HCT116 (cell line): ENCODE measurements around the gene PLCG2. TPM values are rescaled to one million over a fixed set of nuclear protein-coding genes. Genes with fewer than 3 reads are reported as not detected.

Experiments used
- ATAC-seq: fragments of 200-7000 bp; cut with Tn5 transposase; 2 replicates; pipeline ENCODE4 v1.9.1; 2020; ENCODE audit warnings: mild to moderate bottlenecking, moderate library complexity
- BruUV-seq: library from RNA; stranded (reverse); fragments of 400-500 nt; replicated peaks from 2 replicates; lab custom pipeline; 2021; lab: Mats Ljungman, UMichigan
- CTCF ChIA-PET: fragments of 300-600 bp; sonication (Branson Sonifier 250); formaldehyde crosslinking; loops from one replicate; lab custom pipeline; 2021; ENCODE audit warnings: antibody characterized with exemption; lab: Charles Lee
- POLR2A ChIA-PET: fragments of 300-600, 350-600 bp; sonication (Branson Sonifier 250); formaldehyde crosslinking; loops from one replicate; lab custom pipeline; 2021; ENCODE audit warnings: antibody characterized with exemption; lab: Charles Lee
- RAD21 ChIA-PET, 2 experiments: fragments of 300-600 bp; sonication (Branson Sonifier 250); formaldehyde crosslinking; loops; one replicate each; lab custom pipeline; 2023; ENCODE audit warnings: low total read pairs in 2 of 2; ENCODE audit not compliant: uncharacterized antibody in 2 of 2, unreplicated experiment in 2 of 2, low non-redundant PET in 1 of 2; lab: Charles Lee
- DNase-seq: peaks from one replicate; pipeline ENCODE4 v3.0.0-alpha.2; 2010; ENCODE audit warnings: low read depth, low spot score
- H2AFZ ChIP-seq: fragments of 200-600 bp; shearing (Covaris generic), sonication (generic); 2 replicates; pipeline ENCODE4 v1.6.1; 2017; ENCODE audit warnings: low read depth, mixed run types, mixed read lengths, antibody characterized with exemption, low read length; ENCODE audit not compliant: poor library complexity, severe bottlenecking
- H3K27ac ChIP-seq: 2 replicates; pipeline ENCODE4 v1.5.1; 2012; ENCODE audit warnings: low read depth, low read length
- H3K27me3 ChIP-seq: fragments of 200-600 bp; sonication (generic); 2 replicates; pipeline ENCODE4 v1.6.1; 2016; ENCODE audit warnings: mixed run types, low read length, mixed read lengths; ENCODE audit not compliant: insufficient read depth
- H3K36me3 ChIP-seq, 2 experiments: fragments of 200-500 bp in 1 of 2; fragments of 200-600 bp in 1 of 2; sonication (Bioruptor generic) in 1 of 2; sonication (generic) in 1 of 2; 2 replicates each; pipeline versions ENCODE4 v1.5.1 to v1.6.1; 2014 to 2016; ENCODE audit warnings: low read length in 2 of 2, inconsistent platforms in 1 of 2, mixed read lengths in 1 of 2, mixed run types in 1 of 2; ENCODE audit not compliant: insufficient read depth in 2 of 2, control insufficient read depth in 1 of 2
- H3K4me1 ChIP-seq, 2 experiments: fragments of 200-600 bp in 1 of 2; sonication (generic) in 1 of 2; 2 replicates each; pipeline versions ENCODE4 v1.5.1 to v1.6.1; 2012 to 2017; ENCODE audit warnings: low read length in 2 of 2, inconsistent platforms in 1 of 2, mild to moderate bottlenecking in 1 of 2, mixed read lengths in 1 of 2, mixed run types in 1 of 2, moderate library complexity in 1 of 2; ENCODE audit not compliant: insufficient read depth in 2 of 2, control insufficient read depth in 1 of 2
- H3K4me2 ChIP-seq: fragments of 200-600 bp; sonication (generic); 2 replicates; pipeline ENCODE4 v1.6.1; 2017; ENCODE audit warnings: mixed run types, low read length, mixed read lengths
- H3K4me3 ChIP-seq, 2 experiments: fragments of 200-600 bp in 1 of 2; sonication (generic) in 1 of 2; replicated peaks in 1 of 2; 2 replicates each; pipeline ENCODE4 v1.5.1; 2011 to 2016; ENCODE audit warnings: low read length in 2 of 2, control low read depth in 1 of 2, low read depth in 1 of 2, mild to moderate bottlenecking in 1 of 2, mixed read lengths in 1 of 2, mixed run types in 1 of 2
- H3K79me2 ChIP-seq: fragments of 200-600 bp; sonication (generic); 2 replicates; pipeline ENCODE4 v1.6.1; 2017; ENCODE audit warnings: mild to moderate bottlenecking, mixed run types, low read length, moderate library complexity, mixed read lengths; ENCODE audit not compliant: insufficient read depth
- H3K9ac ChIP-seq: fragments of 200-600 bp; sonication (generic); 2 replicates; pipeline ENCODE4 v1.6.1; 2016; ENCODE audit warnings: low read length, mixed read lengths
- H3K9me2 ChIP-seq: fragments of 200-600 bp; sonication (generic), shearing (Covaris generic); 2 replicates; pipeline ENCODE4 v1.6.1; 2017; ENCODE audit warnings: mixed run types, mild to moderate bottlenecking, moderate library complexity; ENCODE audit not compliant: insufficient read depth
- H3K9me3 ChIP-seq, 2 experiments: fragments of 200-500 bp in 1 of 2; fragments of 200-600 bp in 1 of 2; sonication (Bioruptor generic) in 1 of 2; sonication (generic) in 1 of 2; 2 replicates each; pipeline ENCODE4 v1.6.1; 2014 to 2017; ENCODE audit warnings: low read length in 2 of 2, mixed read lengths in 2 of 2, inconsistent platforms in 1 of 2, low read depth in 1 of 2, mild to moderate bottlenecking in 1 of 2, mixed run types in 1 of 2, moderate library complexity in 1 of 2; ENCODE audit not compliant: control insufficient read depth in 1 of 2, insufficient read depth in 1 of 2
- H4K20me1 ChIP-seq: fragments of 200-600 bp; sonication (generic), shearing (Covaris generic); 2 replicates; pipeline ENCODE4 v1.6.1; 2017; ENCODE audit warnings: mixed run types, mild to moderate bottlenecking, moderate library complexity; ENCODE audit not compliant: insufficient read depth
- CBX3 ChIP-seq: IDR thresholded peaks from 2 replicates; pipeline ENCODE4 v1.6.1; 2012; ENCODE audit warnings: low read depth
- CEBPB ChIP-seq: IDR thresholded peaks from 2 replicates; pipeline ENCODE4 v1.6.1; 2012; ENCODE audit warnings: low read depth
- EGR1 ChIP-seq: IDR thresholded peaks from 2 replicates; pipeline ENCODE4 v1.6.1; 2012; ENCODE audit warnings: low read depth
- ELF1 ChIP-seq: IDR thresholded peaks from 2 replicates; pipeline ENCODE4 v1.6.1; 2012; ENCODE audit warnings: low read depth, borderline replicate concordance
- EZH2 ChIP-seq: fragments of 200-600 bp; sonication (generic); IDR thresholded peaks from 2 replicates; pipeline ENCODE4 v1.6.1; 2017; ENCODE audit warnings: antibody characterized with exemption, mixed run types
- FOSL1 ChIP-seq: IDR thresholded peaks from 2 replicates; pipeline ENCODE4 v1.6.1; 2012; ENCODE audit warnings: low read depth
- POLR2A ChIP-seq: IDR thresholded peaks from 2 replicates; pipeline ENCODE4 v1.7.0; 2011; ENCODE audit warnings: borderline replicate concordance; ENCODE audit not compliant: insufficient read depth, insufficient read length; ENCODE audit errors: extremely low read depth
- POLR2AphosphoS5 ChIP-seq: IDR thresholded peaks from 2 replicates; pipeline ENCODE4 v1.6.1; 2011; ENCODE audit warnings: mild to moderate bottlenecking, low read depth, low read length, moderate library complexity
- REST ChIP-seq: IDR thresholded peaks from 2 replicates; pipeline ENCODE4 v1.6.1; 2012; ENCODE audit warnings: low read depth
- SIN3A ChIP-seq: IDR thresholded peaks from 2 replicates; pipeline ENCODE4 v1.6.1; 2012; ENCODE audit warnings: low read depth
- SRF ChIP-seq: IDR thresholded peaks from 2 replicates; pipeline ENCODE4 v1.6.1; 2012; ENCODE audit warnings: low read depth
- TCF7L2 ChIP-seq: IDR thresholded peaks from 2 replicates; pipeline ENCODE4 v1.7.0; 2011; ENCODE audit warnings: borderline replicate concordance, inconsistent platforms; ENCODE audit not compliant: insufficient read depth, insufficient read length; ENCODE audit errors: extremely low read depth
- YY1 ChIP-seq: IDR thresholded peaks from 2 replicates; pipeline ENCODE4 v1.6.1; 2011; ENCODE audit warnings: low read length, low read depth, moderate library complexity, mild to moderate bottlenecking; ENCODE audit not compliant: insufficient replicate concordance; ENCODE audit errors: extremely low read depth
- ZFX ChIP-seq: fragments of 450-650 bp; IDR thresholded peaks from 2 replicates; pipeline ENCODE4 v1.6.1; 2017
- ZNF274 ChIP-seq: fragments of 200-500 bp; sonication (Bioruptor generic); IDR thresholded peaks from 2 replicates; pipeline ENCODE4 v1.6.1; 2014; ENCODE audit warnings: mild to moderate bottlenecking, low read depth, low read length, inconsistent platforms
- intact Hi-C: fragments of 100-400 bp; cut with micrococcal nuclease; formaldehyde crosslinking; loops from 2 replicates; pipeline ENCODE4 v1.10.0; 2022
- total RNA-seq: library from RNA; stranded (reverse); gene quantifications from one replicate; pipeline ENCODE4 v1.2.1, GENCODE V29; 2021; ENCODE audit not compliant: unreplicated experiment

PLCG2 gene
- total RNA-seq, 1 experiment from 2014 or later, result 31.2 TPM

GRCh38 chr16:81920498-81920897 is 141.4 kb downstream of the PLCG2 start:
- no TSS peak for BruUV-seq
- no peak overlapping the region for H2AFZ ChIP-seq

More at GRCh38 chr16:81920498-81920897, 141.4 kb downstream of the PLCG2 start:
- no peaks in the 10 kb centered on the region for H3K27me3 ChIP-seq
- H3K9me2 ChIP-seq, result no peaks in the 10 kb centered on the region
- POLR2A ChIA-PET, result no interaction called here
- no peaks in the 10 kb centered on the region for H3K79me2 ChIP-seq
- H3K9ac ChIP-seq, result no peak overlapping the region
- DNase-seq (no peak), ATAC-seq (no peak)
- RAD21 ChIA-PET, result no interaction called here
- intact Hi-C loops, result no loop called here
- no peak overlapping the region for H3K27ac ChIP-seq
- peaks cover 0 to 2% of the 10 kb centered on the region in 2 experiments; a peak in 1 of 4 replicates for H3K36me3 ChIP-seq
- TF ChIP-seq ZNF274 (no peak), ZFX (no peak), FOSL1 (no peak), POLR2AphosphoS5 (no peak), REST (no peak), YY1 (no peak), CBX3 (no peak), TCF7L2 (no peak), POLR2A (no peak), ELF1 (no peak), CEBPB (no peak), SRF (no peak), SIN3A (no peak), EGR1 (no peak), EZH2 (no peak)
- H3K9me3 ChIP-seq, result no peaks in the 10 kb centered on the region
- H3K4me3 ChIP-seq, result no peak overlapping the region
- no peak overlapping the region for H3K4me2 ChIP-seq
- H4K20me1 ChIP-seq, result no peaks in the 10 kb centered on the region
- no peaks in the 10 kb centered on the region for H3K4me1 ChIP-seq
- CTCF ChIA-PET, result no interaction called here
